Right hindlimb (tissue), 1 donor: ENCODE measurements around the gene SAMD8.
"Not testable (repeated sequence)": the region's sequence is repeated elsewhere in the genome, so short reads cannot be mapped to it uniquely, and the experiment has no call there.

ENCODE experiments used
- DNase-seq: peaks from one replicate; pipeline ENCODE4 v3.0.0-alpha.2; 2018

Gene SAMD8

DNA sequence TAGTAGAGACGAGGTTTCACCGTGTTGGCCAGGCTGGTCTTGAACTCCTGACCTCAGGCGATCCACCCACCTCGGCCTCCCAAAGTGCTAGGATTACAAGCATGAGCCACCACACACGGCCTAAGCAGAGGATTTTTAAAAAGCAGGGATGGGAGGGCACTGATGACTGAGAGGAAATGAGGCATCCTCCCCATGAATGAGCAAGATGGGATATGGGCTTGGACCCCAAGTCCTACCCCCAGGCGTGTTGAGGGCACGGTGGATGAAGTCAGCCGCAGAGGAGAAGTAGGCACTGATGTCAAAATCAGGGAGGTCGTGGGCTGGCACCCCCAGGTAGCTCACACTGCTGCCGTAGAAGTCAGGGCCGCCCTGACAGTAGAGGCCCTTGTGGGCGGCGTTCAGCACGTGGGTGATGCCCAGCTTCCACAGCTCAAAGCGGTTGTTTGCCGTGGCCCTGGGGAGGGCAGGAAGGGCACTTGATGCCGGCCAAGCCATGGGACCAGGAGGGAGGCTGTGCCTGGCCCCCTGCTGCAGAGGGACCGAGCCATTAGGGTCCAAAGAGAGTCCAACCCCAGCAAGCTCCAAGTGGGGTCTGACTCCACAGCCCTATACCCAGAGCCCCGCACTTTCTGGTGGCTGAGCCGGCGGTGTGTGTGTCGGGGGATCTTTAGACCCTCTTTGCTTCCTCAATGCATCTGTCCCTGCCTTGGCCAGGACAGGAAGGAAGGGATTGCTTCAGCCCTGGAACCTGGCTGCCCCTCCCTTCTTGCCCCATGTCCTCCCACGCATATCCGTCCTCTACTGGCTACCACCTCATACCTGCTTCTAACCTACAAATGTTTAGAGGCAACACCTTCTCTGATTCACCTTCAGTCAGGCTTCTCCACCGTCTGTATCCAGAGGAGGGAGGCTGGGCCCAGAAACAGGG is 3.4 kb upstream of the SAMD8 start:
- DNase-seq: no peak

DNA sequence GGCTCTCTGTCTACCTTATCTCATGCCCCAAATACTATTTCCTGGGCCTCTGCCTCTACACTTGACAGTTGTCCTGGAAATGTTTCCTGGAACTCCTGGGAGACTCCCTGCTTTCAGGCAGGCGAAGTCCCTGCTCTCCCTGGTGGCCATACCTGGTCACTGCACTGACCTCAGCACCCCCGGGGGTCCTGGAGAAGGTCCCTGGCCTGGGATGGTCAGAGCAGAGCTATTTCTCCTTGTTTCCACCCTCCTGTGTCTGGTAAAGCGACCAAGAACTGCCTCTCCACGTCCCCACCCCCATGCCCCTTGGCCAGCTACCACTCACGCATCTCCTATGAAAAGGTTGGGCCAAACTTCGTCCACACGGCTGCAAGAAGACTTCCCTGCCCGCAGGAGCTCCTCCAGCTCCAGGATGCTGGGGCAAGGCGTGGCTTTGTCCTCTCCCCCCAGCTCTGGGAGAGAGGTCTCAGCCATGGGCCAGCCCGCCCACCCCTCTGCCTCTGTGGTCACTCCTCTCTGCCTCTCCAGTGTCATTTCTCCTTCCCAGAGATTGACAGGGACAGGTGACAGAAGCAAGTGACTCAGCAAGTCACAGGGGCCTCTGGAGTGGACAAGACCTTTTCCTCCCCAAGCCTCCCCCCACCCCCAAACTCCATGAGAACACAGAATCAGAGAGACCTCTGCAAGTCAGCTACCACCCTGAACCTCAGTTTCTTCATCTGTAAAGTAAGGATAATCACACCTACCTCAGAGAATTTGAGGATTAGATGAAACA is 2.6 kb upstream of the SAMD8 start:
- peak; percentile 56 for DNase-seq

DNA sequence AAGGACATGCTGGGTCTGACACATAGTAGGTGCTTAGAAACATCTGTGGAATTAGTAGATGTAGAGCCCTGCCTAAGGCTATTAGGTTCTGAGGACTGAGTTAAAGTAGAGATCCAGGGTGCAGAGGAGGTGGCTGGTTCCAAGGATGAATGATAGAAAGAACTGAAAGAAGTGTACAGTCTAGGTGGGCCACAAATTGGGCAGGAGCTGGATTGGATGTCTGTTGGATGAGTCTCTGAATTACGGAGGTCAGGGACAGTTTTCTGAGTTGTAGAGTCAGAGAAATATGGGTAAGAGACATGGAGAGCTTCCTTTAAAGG is 2.0 kb upstream of the SAMD8 start:
- DNase-seq: no peak

DNA sequence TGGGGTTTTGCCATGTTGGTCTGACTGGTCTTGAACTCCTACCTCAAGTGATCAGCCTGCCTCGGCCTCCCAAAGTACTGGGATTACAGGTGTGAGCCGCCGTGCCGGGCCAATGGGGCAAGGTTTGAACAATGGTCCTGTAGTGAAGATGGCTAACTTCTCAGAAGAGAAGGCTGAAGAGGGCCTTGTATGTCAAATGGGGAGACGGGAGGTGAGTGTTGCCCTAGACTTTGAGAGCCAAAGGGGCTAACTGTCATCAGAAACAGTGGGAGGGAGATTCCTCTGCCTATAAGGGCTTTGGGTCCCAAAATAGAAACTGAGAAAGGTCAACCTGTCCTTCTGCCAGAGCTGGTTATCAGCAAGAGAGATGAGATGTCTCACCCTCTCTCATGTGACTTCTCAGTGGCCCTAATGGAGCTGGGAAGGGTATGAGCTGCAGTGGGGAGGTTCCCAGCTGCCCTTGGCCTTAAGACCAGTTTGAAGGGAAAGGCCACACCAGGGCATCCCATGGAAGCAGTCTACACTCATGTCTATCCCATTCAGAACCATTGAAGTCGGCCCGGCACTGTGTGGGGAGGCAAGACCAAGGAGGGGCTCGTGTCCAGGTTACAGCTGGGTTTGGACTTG is 1.3 kb upstream of the SAMD8 start:
- DNase-seq: no peak

DNA sequence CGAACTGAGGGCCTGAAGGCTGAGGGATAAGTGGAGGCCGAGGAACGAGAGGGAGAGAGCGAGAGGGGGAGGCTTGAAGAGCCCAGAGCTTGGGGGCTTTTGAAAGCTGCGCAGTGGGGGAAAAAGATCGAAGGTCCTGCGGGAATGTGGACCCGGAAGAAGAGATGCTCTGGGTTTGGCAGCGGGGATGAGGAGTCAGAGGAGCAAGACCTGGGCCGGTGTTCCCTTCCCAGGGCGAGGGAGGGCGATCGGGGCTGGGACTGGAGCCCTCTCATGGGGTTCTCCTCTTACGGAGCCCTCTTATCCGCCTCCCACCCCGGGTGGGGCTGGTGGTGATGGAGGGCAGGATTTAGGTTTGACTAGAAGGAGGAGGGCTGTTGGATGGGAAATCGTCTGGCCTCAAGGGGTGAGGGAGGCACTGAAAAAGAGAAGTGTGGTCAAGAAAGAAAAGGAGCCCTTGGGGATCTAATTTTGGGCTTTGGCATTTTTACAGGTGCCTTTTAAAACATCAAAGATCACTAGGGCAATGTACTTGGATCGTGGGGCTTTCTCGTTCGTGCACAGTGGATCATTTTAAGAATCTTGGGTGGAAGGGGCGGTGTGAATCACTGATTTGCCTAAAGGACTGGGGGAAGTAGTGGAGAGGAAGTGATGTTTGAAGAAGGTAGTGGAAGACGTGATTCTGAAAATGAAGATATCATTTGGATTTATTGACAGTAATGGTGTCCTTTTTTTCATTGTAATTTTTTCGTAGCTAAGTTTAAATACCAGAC is 637 bp downstream of the SAMD8 start:
- DNase-seq: peak; percentile 70

DNA sequence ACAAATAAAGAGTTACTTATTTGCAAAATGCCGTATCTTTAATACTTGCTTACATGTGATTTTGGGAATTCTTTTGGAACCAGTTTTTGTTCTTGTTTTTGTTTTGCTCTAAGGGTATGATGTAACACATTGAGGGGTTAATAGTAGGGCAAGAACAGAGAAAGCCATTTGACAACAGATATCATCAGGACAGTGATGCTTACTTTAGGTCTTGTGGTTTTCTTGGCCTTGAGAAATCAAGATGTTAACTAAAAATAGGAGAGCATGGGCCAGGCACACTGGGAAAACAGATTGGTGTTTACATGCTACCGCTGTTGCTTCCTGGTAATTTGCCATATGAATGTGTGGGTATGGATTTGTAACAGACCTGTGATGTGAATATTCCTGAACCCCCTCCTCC is 3.7 kb downstream of the SAMD8 start:
- no peak for DNase-seq

DNA sequence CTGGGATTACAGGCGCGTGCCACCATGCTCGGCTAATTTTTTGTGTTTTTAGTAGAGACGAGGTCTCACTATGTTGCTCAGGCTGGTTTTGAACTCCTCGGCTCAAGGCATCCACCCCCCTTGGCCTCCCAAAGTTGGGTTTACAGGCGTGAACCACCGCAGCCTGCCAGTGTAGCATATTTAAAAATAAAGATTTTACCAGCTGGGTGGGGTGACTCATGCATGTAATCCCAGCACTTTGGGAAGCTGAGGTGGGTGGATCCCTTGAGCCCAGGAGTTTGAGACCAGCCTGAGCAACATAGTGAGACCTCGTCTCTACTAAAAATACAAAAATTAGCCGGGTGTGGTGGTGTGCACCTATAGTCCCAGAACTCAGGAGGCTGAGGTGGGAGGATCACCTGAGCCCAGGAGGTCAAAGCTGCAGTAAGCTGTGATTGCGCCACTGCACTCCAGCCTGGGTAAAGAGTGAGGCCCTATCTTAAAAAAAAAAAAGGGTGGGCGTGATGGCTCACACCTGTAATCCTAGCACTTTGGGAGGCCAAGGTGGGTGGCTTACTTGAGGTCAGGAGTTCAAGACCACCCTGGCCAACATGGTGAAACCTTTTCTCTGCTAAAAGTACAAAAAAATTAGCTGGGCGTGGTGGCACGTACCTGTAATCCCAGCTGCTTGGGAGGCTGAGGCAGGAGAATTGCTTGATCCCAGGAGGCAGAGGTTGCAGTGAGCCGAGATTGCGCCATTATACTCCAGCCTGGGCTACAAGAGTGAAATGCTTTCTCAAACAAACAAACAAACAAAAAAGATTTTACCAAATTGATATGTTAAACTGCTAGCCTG is 5.7 kb downstream of the SAMD8 start:
- DNase-seq: not testable (repeated sequence)

DNA sequence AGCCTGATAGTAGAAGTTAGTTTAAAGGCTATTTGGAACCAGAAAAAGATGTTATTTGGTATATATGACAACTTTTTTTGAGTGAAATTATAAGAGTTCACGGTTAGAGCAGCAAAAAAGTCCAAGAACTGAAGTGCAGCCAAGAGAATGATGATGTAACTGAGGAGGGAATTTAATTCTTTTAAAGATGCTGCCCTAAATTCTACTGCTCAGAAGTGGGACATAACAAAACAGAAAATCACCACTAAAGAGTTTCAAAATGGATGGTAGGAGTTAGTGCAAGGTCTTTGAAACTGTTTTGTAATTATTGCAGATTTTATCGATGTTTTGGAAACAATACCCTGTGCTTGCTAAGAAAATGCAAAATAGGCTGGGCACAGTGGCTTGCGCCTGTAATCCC is 6.5 kb downstream of the SAMD8 start:
- no peak for DNase-seq

DNA sequence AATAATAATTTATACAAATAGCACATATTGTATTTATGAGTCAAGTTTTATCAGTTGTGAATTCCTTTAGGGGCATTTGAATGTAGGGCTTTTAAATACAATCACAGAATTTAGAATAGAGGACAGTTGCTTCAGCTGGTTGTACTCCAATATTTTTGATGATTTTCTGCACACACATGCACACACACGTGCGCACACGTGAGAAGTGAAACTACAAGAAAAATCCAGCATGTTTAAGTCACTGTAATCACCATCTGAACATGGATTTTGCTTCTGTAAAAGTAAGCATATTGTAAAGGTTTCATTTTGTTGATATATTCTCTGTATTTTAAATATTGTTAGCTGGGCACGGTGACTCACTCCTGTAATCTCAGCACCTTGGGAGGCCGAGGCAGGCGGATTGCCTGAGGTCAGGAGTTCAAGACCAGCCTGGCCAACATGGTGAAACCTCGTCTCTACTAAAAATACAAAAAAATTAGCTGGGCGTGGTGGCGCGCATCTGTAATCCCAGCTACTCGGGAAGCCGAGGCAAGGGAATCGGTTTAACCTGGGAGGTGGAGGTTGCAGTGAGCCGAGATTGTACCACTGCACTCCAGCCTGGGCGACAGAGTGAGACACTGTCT is 8.1 kb downstream of the SAMD8 start:
- not testable (repeated sequence) for DNase-seq

DNA sequence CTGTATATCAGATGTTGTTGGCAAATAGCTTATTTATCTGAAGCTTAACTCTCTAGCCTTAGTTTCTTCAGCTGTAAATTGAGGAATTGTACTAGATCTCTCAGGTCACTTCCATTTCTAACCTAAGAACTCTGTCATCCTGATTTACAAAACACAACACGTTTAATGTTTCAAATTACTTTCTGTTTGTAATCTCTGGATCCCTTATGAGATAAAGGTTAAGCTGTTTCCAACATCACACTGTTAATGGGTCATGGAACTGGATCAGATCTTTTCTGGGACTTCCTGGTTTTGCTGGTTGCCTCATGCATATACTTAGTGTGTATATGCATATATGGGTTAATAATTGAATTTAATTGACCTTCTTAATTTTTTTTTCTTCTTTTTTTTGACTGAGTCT is 9.9 kb downstream of the SAMD8 start:
- no peak for DNase-seq

DNA sequence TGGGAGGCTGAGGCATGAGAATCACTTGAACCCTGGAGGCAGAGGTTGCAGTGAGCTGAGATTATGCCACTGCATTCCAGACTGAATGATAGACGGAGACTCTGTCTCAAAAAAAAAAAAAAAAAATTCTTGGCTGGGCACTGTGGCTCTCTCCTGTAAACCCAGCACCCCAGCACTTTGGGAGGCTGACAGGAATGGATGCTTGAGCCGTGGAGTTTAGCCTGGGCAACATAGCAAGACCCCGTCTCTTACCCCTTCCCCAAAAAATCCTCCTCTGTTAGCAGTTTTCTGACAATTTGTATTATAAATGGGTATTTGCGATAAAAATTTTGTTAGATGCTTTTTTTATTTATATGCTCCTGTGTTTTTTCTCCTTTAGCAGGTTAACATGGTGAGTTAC is 11.0 kb downstream of the SAMD8 start:
- DNase-seq: no peak

DNA sequence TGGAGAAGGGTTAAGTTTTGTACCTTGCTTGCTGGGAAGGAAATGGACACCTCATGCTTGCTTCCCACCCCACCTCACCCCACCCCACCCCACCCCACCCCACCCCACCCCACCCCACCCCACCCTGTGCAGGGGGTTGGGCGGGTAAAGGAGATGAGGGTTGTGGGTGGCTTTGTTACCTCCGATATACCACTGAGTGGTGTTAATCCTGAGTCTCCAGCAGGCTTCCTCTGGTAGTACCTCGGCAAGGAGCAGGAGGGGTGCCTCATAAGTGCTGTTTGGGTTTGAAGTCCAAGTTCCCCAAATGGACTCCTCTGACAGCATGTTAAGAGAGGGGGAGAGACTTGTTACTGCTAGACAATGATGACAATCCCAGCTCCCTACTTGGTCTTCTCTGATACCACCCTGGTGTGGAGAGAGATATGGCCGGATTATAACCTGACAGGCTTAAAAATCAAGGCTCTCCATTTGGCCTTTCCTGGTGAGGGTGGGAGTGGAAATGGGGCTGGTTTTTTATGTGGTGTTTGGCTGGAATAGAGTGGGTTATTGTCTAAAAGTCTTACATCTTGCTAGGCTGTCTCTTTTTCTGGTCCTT is 11.7 kb downstream of the SAMD8 start:
- DNase-seq: no peak

DNA sequence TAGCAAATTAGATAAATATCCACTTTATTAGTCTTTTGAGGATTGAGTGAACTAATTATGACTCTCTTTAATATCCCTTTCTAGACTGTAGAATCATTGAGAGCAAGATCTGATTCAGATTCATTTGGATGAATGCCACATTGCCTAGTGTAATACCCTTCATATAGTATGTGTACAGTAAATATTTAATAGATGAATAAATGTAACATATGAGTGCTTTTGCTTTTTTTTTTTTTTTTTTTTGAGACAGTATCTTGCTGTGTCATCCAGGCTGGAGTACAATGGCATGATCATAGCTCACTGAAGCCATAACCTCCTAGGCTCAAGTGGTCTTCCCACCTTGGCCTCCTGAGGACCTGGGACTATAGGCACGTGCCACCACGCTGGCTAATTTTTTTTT is 14.8 kb downstream of the SAMD8 start:
- no peak for DNase-seq

DNA sequence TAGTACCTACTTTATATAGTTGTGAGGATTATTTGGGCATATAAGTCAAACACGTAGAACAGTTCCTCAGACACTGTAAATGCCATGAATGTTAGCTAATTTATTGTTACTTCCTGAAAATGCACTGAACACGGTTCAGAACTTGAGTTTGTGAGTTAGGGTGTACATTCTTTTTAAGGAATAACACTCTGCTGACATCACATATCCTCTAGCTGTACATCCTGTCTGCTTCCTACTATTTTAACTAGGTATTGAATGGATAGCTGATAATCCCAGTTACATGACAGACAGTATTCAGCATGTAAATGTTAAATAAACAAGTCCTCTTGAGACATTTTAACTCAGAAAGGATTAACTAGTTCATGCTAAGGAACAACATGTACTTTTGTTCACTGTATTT is 16.0 kb downstream of the SAMD8 start:
- no peak for DNase-seq

DNA sequence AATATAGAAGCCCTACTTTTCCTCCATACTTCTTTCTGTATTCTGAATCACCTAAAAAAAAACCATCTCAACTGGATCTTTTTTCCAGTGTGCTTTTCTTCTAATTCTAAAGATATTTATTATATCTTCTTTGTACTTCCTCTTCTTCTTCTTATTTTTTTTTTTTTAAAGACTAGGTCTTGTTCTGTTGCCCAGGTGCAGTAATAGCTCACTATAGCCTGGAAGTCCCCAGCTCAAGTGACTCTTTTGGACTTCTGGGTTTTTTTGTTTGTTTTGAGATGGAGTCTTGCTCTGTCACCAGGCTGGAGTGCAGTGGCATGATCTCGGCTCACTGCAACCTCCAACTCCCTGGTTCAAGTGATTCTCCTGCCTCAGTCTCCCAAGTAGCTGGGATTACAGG is 17.5 kb downstream of the SAMD8 start:
- not testable (repeated sequence) for DNase-seq

DNA sequence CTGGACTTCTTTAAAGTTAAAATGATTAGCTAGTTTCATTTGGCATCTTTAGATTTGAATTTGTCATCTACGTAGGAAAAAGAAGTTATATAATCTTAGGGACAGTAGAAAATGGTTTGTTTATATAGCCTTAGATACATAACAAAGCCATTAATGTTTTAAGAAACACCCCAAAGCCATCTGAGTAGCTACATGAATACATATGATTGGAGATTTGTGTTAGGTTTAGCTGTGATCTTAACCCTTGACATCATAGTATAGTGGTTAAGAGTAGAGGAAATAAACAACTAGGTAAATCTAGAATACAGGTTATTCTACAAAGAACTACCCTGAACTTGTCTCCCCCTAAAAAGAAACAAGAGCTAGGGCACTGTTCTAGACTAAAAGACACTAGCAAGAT is 18.1 kb downstream of the SAMD8 start:
- no peak for DNase-seq

DNA sequence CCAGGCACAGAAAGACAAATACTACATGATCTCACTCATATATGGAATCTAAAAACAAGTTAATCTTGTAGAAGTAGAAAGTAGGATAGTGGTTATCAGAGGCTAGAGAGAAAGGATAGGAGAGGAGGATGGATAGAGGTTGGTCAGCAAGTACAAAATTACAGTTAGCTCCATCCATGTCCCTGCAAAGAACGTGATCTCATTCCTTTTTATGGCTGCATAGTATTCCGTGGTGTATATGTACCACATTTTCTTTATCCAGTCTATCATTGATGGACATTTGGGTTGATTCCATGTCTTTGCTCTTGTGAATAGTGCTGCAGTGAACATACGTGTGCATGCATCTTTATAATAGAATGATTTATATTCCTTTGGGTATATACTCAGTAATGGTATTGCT is 22.2 kb downstream of the SAMD8 start:
- not testable (repeated sequence) for DNase-seq

DNA sequence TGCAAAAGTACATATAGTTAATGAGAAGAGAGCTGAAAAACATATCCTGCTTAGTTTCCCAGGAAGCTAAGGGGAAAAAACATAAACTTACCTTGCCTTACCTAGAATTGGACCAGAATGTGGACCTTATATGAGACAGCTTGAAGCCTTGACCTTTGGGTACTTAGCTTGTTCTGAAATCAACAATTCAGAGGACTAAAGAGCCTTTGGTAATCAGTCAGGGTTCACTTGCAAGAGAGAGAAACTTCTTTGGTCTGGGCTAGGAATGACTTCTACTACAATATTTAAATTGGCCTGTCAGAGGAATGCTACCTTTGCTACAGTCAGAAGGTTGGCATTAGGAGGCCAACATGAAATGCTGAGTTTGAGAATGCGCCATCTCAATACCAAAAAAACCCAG is 24.9 kb downstream of the SAMD8 start:
- DNase-seq: no peak

DNA sequence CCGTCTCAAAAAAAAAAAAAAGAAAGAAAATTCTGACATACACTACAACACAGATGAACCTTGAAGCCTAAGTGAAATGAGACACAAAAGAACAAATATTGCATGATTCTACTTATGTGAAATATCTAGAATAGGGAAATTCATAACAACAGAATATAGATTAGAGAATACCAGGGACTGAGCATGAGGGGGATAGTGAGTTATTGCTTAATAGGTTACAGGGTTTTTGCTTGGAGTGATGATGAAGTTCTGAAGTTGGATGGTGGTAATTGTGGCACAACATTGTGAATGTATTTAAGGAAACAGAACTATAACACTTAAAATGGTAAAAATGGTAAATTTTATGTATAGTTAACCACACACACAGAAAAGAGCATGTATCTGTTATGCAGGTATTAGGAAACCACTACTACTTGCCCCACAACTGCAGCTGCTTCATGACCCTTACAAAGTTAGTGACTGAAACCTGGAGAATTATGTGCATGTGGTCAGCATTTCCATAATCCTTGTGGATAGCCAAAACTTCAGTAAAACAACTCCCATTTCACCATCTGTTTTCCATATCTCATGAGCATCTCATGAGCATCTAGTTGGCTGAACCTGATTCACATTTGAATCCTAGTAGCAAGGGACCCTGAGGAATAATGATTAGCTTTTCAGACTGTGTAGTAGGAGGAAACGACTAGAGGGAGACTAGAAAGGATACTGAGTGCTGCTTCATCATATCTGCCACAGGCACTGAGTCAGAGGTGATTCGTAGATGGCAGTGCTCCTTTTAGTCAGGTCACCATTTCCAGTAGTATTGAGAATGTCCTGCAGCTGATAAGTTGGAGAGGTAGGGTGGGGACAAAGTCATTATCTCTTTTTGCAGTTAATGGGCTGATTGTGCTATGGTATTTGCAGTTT is 26.3 kb downstream of the SAMD8 start:
- no peak for DNase-seq

DNA sequence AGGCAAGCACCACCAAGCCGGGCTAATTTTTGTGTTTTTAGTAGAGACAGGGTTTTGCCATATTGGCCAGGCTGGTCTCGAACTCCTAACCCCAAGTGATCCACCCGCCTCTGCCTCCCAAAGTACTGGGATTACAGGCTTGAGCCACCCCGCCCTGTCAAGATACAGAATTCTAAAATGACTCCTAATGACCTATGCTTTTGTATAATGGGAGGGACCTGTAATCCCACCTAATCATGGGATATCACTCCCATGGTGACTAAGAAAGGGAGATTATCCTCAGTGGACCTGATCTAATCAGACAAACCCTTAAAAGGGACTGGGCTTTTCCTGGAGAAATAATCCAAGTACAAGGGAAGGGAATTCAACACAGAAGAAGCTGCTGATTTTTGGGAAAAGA is 28.8 kb downstream of the SAMD8 start:
- DNase-seq: no peak
